SK-N-MC (cell line): ENCODE data around the gene VWA8.
"Not testable (repeated sequence)": the region's sequence is repeated elsewhere in the genome, so short reads cannot be mapped to it uniquely, and the experiment has no call there.

Experiments
- DNase-seq: peaks from one replicate; pipeline ENCODE4 v3.0.0-alpha.2; 2011; ENCODE audit warnings: low read depth, low spot score
- H3K27ac ChIP-seq: fragments of 200-600 bp; sonication (generic); 2 replicates; pipeline ENCODE4 v1.5.1; 2016; ENCODE audit warnings: mixed run types
- H3K36me3 ChIP-seq: fragments of 200-600 bp; sonication (generic); 2 replicates; pipeline ENCODE4 v1.6.1; 2017; ENCODE audit warnings: antibody characterized with exemption, low read length, mixed read lengths; ENCODE audit not compliant: insufficient read depth
- H3K4me3 ChIP-seq: fragments of 200-600 bp; sonication (generic); 2 replicates; pipeline ENCODE4 v1.5.1; 2016
- H3K9ac ChIP-seq: fragments of 200-600 bp; sonication (generic); 2 replicates; pipeline ENCODE4 v1.8.0; 2017; ENCODE audit warnings: mixed run types, mixed read lengths; ENCODE audit not compliant: insufficient read length
- H3K9me3 ChIP-seq: fragments of 200-600 bp; sonication (generic); 2 replicates; pipeline ENCODE4 v1.6.1; 2017; ENCODE audit warnings: low read depth, mild to moderate bottlenecking, antibody characterized with exemption, low read length, moderate library complexity, mixed read lengths
- EZH2 ChIP-seq: fragments of 200-600 bp; sonication (generic); IDR thresholded peaks from one replicate; pipeline ENCODE4 v1.6.1; 2017; ENCODE audit warnings: antibody characterized with exemption
- FOXP2 ChIP-seq: optimal IDR thresholded peaks from 2 replicates; pipeline ENCODE3; 2011; ENCODE audit warnings: mild to moderate bottlenecking, moderate library complexity; ENCODE audit not compliant: insufficient read depth; ENCODE audit errors: extremely low read length, control extremely low read depth
- POLR2AphosphoS5 ChIP-seq: IDR thresholded peaks from 2 replicates; pipeline ENCODE4 v1.6.1; 2012; ENCODE audit warnings: mild to moderate bottlenecking, low read depth, low read length, borderline replicate concordance

VWA8 gene

DNA sequence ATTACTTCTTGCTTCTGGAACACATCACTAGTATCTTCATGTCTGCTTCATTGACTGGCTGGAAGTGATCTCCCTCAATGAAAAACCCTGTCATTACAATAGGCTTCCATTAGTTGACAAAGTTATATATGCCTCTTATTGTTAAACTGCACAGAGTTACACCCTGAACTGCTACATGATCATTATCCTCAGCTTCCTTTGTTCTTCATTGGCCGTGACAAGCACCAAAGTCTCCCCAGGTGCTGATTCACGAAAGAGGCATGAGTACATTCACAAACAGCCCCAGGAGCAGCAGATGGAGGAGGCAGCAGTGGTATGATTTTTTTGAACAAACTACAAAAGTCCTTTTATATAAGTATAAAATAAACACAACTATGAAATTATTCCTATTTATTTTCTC is 51.4 kb downstream of the VWA8 start:
- no peak for TF ChIP-seq POLR2AphosphoS5
- TF ChIP-seq FOXP2 = no peak
- no peak for TF ChIP-seq EZH2
- no peak overlapping the region for H3K4me3 ChIP-seq
- no peak for DNase-seq
- H3K36me3 ChIP-seq = peaks cover 21% of the 10 kb centered on the region
- H3K9ac ChIP-seq = no peak overlapping the region
- no peaks in the 10 kb centered on the region for H3K9me3 ChIP-seq
- H3K27ac ChIP-seq = no peak overlapping the region

DNA sequence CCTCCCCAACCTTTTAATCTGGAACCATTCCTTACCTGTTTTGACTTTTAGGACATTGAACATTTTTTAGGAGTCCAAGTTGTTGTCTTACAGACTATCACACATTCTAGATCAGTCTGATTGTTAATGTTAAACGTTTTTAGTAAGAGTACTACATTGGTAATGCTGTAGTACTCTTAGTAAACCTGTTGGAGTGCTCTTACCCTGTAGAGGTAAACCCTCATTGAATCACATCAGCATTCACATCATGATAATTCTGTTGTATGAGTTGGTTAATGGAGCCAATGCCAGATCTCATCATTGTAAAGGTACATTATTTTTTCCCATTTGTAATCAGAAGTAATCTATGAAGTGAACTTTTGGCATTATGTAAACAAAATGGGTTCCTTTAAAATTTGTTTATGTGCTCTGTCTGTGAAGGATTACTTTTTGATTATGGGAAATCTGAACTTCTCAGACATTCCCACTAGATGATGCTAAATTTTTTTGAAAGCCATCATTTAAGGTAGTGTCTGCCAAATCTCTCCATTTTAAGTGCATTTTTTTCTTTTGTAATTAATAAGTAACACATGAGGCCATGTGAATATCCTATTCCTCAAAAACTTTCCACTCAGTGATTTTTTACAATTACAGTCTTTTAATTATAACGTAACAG is 55.2 kb downstream of the VWA8 start:
- peaks cover 25% of the 10 kb centered on the region for H3K36me3 ChIP-seq
- TF ChIP-seq POLR2AphosphoS5 (no peak), FOXP2 (no peak), EZH2 (no peak)
- H3K9me3 ChIP-seq = no peaks in the 10 kb centered on the region
- H3K4me3 ChIP-seq = no peak overlapping the region
- DNase-seq = no peak
- no peak overlapping the region for H3K9ac ChIP-seq
- no peak overlapping the region for H3K27ac ChIP-seq

DNA sequence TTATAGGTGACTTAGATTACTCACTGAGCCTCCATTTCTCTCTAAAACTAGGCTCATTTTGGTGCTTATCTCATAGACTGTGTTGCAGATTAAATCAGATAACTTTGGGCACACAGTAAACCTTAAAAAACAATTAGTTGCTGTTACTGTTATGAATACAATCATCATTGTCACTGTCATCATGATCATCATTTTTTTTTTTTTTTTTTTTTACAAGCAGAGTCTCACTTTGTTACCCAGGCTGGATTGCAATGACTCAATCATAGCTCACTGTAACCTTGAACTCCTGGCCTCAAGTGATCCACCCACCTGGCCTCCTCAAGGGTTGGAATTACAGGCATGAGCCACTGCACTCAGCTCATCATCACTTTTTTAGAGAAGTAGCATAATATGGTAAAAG is 60.0 kb downstream of the VWA8 start:
- no peak overlapping the region for H3K27ac ChIP-seq
- no peaks in the 10 kb centered on the region for H3K9me3 ChIP-seq
- no peak overlapping the region for H3K4me3 ChIP-seq
- H3K36me3 ChIP-seq = peaks cover 4% of the 10 kb centered on the region; the same call in 1 of the 2 replicates
- no peak overlapping the region for H3K9ac ChIP-seq
- TF ChIP-seq FOXP2 = no peak
- no peak for TF ChIP-seq EZH2
- no peak for TF ChIP-seq POLR2AphosphoS5
- DNase-seq = no peak

DNA sequence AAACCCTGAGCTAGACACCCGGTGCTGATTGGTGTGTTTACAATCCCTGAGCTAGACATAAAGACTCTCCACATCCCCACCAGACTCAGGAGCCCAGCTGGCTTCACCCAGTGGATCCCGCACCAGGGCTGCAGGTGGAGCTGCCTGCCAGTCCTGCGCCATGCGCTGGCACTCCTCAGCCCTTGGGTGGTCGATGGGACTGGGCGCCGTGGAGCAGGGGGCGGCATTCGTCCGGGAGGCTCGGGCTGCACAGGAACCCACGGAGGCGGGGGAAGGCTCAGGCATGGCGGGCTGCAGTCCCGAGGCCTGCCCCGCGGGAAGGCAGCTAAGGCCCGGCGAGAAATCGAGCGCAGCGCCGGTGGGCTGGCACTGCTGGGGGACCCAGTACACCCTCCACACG is 62.5 kb downstream of the VWA8 start:
- not testable (repeated sequence) for H3K9me3 ChIP-seq, H3K9ac ChIP-seq, H3K27ac ChIP-seq, H3K4me3 ChIP-seq, DNase-seq, H3K36me3 ChIP-seq

DNA sequence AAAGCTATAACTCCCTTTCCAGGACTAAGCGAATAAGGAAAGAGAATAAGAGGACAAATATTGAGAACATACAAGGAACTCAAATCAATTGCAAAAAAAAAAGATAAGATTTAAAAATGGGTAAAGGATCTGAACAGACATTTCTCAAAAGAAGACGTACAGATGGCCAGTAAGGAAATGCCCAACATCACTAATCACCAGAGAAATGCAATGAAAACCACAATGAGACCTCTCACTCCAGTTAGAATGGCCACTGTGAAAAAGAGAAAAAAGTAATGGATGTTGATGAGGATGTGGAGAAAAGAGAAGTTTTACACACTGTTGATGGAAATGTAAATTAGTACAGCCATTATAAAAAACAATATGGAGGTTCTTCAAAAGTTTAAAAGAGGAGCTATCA is 63.8 kb downstream of the VWA8 start:
- H3K9ac ChIP-seq = no peak overlapping the region
- H3K9me3 ChIP-seq = no peaks in the 10 kb centered on the region; the same call in 1 of the 2 replicates
- DNase-seq = no peak
- TF ChIP-seq POLR2AphosphoS5 (no peak), EZH2 (no peak), FOXP2 (no peak)
- H3K36me3 ChIP-seq = no peaks in the 10 kb centered on the region
- no peak overlapping the region for H3K4me3 ChIP-seq
- no peak overlapping the region for H3K27ac ChIP-seq

DNA sequence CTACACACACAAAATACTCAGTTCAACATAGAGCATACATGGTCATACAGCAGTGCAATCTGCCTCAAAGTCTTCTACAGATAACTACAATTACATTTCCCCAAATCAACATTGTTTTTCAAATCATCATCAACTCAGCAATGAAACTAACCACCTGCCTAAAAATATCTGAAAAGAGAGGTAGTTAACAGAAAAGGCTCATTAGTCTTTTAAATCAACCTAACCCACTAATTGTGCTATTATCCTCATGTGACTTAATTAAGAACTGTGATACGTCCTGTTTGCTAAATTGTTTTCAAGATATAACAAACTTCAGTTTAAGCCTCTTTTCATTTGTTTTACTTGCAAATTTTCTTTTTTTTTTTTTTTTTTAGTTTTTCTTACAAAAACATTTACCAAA is 65.4 kb downstream of the VWA8 start:
- no peak for DNase-seq
- H3K27ac ChIP-seq = no peak overlapping the region

DNA sequence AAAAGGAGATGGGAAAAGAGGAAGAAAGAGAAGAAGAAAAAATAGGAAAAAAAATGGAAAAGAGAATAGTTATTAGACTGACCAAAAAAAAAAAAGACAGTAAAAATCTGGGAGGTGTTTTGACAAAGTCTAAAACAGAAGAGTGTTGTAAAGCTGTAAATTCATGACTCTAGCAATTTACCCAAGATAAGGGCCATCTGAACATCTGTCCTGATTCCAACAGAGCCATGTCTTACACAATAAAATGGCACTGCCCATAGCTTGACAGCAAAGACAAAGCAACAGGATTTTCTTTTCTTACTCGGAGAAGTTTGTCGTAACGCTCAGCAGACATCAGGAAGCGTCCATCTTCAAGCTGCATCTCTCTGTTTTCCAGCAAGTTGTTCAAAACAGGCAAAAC is 69.8 kb downstream of the VWA8 start:
- DNase-seq = no peak
- Histone ChIP-seq H3K4me3 (no peak overlapping the region), H3K27ac (no peak overlapping the region), H3K9me3 (no peaks in the 10 kb centered on the region; the same call in 1 of the 2 replicates), H3K9ac (no peak overlapping the region), H3K36me3 (peaks cover 17% of the 10 kb centered on the region)
- TF ChIP-seq EZH2 (no peak), FOXP2 (no peak), POLR2AphosphoS5 (no peak)

More for the DNA sequence above, 65.4 kb downstream of the VWA8 start:
- no peaks in the 10 kb centered on the region; the same call in 1 of the 2 replicates for H3K9me3 ChIP-seq
- no peak overlapping the region for H3K9ac ChIP-seq
- peaks cover 11% of the 10 kb centered on the region for H3K36me3 ChIP-seq
- H3K4me3 ChIP-seq = no peak overlapping the region
- TF ChIP-seq EZH2 (no peak), POLR2AphosphoS5 (no peak), FOXP2 (no peak)

DNA sequence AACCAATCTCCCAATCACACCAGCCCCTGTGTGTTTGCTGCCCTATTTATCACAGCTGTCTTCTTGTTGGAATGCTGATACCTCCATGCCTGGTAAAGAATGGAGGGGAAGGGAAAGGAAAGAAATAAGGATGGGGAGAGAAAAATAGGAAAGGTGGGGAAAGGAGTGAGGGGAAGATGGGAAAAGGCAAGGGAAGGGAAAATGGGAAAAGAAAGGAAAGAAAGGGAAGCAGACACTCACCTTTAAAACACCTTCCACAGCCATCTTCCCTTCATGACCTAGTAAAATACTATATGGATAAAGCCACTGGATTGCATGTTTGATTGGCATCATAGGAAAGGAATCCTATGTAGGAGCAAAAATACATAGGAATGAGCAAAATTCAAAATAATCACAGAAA is 77.8 kb downstream of the VWA8 start:
- Histone ChIP-seq H3K4me3 (no peak overlapping the region), H3K36me3 (peaks cover 29% of the 10 kb centered on the region), H3K9me3 (no peaks in the 10 kb centered on the region), H3K9ac (no peak overlapping the region), H3K27ac (no peak overlapping the region)
- no peak for DNase-seq
- TF ChIP-seq EZH2 (no peak), FOXP2 (no peak), POLR2AphosphoS5 (no peak)

DNA sequence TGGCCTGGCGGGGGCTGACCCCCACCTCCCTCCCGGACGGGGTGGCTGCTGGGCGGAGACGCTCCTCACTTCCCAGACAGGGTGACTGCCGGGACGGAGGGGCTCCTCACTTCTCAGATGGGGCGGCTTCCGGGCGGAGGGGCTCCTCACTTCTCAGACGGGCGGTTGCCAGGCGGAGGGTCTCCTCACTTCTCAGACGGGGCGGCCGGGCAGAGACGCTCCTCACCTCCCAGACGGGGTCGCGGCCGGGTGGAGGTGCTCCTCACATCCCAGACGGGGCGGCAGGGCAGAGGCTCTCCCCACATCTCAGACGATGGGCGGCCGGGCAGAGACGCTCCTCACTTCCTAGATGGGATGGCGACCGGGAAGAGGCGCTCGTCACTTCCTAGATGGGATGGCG is 79.0 kb downstream of the VWA8 start:
- H3K9ac ChIP-seq, DNase-seq, H3K4me3 ChIP-seq, H3K27ac ChIP-seq, H3K9me3 ChIP-seq: not testable (repeated sequence)
- H3K36me3 ChIP-seq = peaks cover 29% of the 10 kb centered on the region
